Measurements from ENCODE around the gene CLSTN2.

CLSTN2 gene

DNA sequence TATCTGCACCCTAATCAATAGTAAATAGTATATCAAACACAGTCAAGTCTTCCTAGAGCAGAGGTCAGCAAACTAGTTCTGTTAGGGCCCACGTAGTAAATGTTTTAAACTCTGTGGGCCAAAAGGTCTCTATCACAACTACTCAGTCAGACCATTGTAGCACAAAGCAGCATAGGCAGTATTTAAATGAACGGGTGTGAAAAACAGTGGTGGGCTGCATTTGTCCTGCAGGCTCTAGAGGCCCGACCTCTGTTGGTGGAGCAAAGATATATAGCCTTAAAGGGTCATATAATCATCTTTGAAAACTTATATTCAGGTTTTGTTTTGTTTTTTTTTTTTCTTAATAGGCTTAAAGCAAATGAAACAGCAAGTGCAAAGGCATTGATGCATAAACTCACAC is 416.5 kb downstream of the CLSTN2 start:
- DNase-seq = no peak

DNA sequence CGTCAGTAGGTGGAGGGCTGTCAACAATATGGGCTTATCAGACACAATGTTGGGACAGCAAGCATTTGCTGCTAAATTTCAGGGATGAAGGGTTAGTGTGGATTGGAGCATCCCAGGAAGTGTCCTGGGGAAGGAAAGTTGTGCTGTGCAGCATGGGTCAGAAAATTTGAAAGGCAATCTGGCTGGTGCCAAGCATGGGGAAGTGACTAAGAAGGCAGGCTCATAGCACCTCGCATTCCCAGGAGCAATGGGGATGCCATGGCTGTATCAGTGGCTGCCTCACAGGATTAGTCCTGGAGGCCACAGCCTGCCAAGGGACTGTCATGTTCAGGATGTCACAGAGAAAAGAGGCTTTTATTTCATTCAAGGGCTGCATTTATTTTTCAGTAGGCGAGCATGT is 420.5 kb downstream of the CLSTN2 start:
- DNase-seq = no peak

DNA sequence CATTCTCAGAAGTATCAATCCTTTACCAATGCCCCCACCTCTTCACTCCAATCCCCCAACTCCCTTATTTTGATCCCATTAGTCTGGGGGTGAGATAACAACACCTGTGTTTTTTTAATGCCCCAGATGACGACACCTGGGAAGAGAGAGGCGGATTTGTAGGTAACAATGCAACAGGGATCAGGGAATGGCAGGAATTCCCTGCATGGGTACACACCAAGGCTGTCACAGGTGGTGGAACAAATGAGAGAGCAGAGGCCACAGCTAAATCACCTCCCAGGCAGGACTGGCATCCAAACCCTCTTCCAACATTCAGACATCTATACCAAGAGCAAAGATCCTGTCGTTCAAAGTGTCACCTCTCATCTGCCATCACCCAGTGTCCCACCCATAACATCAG is 423.7 kb downstream of the CLSTN2 start:
- DNase-seq = no peak

DNA sequence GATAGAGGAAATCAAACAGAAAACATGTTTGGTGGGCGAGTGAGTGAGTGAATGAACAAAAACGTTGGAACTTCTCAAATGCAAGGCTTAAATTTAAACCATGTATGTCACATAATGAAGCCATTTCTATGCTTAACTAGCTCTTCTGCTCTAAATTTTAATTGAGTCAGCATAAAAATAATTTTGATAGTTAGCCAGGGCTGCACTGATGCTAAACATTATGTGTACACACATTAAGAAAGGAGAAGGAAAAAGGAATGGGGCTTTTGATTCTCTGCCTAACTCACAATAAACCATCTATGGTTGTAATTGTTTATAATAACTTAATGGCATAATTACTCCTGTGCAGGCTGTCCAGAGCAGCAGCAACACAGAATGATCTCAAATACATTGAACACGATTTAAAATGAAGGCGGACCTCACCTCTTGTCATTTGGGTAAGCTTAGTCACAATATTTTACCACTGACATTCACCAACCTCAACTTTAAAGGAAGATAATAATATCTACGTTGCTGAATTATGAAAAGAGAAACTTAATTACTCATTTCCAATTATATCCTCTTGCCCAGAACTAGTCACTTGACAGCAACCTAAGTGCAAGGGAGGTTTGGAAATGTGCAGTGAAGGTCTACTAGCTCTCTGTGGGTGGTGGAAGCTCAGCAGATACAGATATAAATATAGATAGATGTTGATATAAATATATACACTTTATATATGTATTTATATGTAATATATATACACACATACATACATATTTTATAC is 424.4 kb downstream of the CLSTN2 start:
- DNase-seq = no peak

DNA sequence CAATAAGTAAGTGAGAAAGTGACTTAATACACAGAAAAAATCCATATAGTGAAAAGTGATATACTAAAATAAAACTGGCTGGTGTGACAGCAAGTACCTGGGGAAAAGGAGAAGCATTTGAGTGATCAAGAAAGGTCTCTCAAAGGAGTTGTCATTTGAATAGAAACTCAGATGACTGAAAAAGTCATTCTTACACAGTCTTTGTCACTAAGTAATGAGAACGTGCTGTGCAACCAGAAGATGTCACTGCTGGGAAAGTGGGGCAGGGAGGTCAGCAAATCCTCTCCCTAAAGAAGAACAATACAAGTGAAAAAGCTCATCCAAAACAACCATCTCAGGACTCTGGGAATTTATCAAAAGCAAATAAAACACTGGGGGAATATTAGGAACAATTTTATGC is 425.3 kb downstream of the CLSTN2 start:
- DNase-seq = no peak

DNA sequence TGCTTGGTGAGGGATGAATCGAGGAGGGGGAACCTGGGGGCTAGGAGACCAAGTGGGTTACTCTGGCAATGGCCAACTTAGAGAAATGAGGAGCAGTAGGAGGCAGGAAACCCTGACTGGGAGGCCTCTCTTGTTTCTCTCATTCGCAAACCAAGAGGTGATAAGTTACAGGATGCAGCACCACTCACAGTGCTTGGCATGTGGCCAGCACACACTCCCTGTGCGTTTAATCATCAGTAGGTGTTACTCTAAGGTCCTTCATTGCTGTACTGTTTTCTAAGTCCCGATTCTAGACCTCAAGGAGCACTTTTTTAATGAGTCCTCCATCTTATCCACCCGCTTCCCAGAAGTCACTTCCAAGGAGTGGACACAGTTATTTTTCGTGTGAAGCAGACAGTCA is 428.8 kb downstream of the CLSTN2 start:
- no peak for DNase-seq

DNA sequence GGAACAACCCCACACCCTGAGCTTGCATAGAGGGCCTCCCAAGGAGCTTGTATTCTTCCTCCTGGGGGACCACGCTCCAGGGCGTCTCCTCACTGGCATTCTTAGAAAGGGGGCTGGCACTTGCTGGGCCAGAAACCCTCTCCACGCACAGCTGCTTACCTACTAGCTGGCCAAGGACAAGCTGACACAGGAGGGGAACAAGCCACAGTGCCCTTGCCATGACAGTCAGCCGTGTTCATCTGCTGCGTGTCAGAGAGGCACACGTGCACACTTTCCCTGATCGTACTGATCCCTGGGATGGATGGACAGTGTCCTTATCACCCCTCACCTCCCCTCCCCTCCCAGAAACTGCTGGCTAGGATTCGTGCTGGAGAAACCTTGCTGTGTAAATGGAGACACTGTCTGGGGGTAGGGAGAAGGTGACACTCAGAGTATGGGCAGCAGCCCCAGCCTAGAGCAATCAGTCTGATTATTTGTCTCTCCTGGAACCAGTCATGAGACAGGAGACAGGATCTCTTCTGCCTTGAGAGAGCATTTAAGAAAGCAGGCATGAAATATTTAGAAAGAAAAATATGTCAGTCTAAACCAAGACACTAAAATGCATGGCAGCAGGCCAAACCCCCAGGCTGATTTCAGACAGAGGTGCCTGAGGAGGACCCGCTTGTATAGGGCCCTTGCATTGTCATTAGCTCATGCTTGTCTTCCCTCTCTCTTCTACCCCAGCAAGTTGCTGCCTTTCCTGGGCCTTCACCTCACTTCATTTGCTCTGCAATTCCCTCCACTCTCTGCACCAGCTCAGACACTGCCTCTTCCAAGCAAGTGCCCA is 431.1 kb downstream of the CLSTN2 start:
- DNase-seq = no peak

DNA sequence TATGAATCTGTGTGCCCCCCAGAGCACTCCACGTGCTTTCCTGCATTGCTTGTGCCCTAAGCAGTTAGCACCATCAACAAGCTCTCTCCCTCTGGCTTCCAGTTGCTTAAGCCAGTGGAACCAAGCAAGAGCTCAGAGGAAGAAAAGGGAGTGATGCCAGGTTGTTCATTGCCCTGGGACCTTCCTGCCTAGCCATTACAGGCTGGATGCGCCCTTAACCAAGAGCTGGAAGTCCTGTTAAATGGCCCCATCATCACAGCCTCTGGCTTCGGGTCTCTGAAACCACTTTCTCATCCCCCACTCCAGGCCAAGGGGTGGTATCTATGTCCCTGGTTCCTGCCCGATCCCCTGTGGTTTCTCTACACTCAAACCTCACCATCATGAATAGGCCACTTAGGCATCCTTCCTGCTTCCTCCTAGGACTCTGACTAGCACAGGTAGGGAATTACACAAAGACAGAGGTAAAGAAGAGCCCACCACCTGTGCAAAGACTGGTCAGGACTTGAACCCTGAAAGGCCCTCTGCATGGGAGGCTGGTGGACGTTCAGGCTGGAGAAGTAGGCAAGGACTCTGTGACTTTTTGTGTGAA is 433.3 kb downstream of the CLSTN2 start:
- DNase-seq = no peak

DNA sequence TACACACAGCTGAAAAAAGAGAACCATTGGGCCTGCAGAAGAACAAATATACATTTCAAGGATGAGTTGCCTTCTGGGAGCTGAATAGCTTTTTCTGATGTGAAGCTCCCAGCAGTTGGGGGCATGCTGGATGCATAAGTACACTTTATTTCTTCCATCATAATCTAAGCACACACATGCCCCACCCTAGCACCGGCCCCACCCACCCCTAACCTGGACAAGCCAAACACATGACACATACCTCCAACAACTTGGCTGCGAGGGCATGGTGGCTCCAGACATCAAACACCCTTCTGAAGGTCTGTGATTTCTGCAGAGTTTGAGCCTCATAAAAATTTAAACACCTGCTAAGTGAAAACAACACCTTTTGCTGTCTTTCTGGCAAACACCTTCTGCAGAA is 435.7 kb downstream of the CLSTN2 start:
- no peak for DNase-seq

DNA sequence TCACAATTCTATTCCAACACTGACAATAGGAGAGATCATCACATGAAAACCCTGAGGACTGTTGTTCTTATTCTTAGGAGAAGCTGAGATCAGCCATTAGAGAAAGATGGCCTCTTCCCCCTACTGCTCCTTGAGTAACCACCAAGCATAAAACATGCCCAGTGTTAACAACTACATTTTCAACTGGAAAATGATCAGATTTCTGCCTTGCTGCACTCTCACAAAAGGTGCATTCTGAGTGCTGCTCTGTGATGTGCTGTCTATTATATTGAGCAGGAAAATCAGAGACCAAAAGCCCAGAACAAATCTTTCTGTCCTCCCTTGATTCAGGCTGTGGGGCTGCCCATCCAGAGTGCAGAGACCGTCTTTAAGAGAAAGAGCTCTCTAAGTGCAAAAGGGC is 438.2 kb downstream of the CLSTN2 start:
- DNase-seq = no peak

DNA sequence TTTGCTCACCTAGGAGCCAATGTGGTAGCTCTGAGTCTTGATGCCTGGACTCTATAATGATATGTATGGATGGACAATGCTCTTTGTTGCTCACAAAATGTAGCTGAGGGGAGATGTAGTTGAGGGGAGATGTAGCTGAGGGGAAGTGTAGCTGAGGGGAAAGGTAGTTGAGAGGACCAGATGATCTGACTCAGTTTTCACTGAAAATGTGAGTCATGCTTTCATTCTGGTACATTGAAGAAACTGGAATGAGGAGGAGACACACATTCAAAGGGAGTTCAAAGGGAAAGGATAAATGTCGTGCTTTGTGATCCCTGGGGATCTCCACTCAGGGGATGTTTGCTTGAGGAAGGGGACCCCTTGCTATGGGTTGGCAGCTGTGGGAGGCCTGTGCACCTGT is 440.0 kb downstream of the CLSTN2 start:
- no peak for DNase-seq

DNA sequence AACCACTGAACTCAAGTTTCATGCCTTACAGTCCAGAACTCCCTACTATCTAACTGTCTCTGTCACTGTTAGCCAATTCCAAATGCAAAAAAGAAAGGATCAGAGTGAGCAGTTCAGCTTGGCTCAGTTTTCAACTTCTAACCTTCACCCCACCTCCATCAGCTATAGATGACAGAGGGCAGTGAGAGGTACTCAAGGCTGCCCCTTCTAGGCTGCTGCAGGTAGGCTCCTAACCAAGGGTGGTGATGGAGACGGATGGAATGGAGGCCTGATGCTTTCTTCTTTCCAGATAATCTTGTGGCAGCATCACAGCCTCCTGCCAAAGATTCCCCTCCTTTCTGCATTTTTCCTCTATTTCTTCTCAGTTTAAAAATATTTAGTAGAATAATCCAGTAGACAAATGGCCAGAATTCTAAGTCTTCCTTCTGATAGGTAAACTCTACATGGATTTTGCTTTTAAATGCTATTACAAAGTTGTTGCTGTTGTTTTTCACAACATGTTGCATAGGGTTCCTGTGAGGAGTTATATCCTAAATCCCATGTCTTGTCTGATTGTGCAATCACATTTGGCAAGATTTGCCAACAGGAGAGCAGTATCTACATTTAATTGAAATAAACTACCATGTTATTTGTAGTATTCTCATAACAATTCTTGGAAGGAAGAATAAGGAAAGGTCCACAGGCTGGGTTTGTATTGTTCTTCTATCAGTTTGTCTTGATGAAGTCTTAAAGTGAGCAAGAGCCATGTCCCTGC is 441.3 kb downstream of the CLSTN2 start:
- DNase-seq = no peak

DNA sequence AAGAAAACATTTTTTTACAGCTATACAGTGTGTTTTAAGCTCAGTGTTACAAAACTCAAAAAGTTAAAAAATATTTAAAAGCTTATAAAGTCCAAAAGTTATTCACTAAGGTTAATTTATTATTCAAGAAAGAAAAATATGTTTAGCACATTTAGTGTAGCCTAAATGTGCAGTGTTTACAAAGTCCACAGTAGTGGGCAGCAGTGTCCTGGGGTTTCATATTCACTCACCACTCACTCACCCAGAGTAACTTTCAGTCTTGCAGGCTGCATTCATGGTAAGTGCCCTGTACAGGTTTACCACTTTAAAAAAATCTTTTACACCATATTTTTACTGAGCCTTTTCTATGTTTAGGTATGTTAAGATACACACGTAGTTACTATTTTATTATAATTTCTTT is 442.7 kb downstream of the CLSTN2 start:
- DNase-seq = no peak

DNA sequence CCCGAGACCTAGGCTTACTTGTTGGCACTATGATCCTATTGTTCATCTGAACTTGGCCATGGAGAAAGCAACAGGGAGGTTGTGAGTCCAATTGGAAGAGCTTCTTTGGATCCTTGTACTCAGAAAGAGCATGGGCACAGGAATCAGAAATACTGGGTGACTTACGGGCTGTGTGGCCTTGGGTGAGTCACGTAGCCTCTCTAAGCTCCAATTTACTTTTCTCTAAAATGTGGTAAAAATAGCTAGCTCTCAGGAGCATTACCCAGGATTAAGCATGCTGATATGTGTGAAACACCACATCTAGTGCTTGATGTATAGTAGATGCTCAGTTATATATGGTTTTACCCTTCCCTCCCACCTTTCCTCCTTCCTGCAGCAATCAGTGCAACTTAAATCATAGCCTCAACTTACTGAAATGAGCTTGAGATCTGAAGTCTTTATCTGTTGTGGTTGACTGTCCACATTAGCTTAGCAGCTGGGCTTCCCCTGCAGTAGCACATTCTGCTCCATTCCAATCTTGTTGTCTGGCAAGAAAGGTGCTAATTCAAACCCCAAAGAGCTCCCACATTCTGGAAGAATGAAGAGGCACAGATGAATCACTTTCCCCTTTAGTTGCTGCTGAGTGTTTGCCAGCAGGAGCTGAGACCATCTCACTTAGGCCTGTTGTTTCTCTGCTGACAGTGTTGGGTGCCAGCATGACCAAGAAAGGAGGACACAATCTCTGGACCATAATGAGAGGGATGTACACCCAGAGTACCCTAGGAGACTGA is 443.8 kb downstream of the CLSTN2 start:
- no peak for DNase-seq

DNA sequence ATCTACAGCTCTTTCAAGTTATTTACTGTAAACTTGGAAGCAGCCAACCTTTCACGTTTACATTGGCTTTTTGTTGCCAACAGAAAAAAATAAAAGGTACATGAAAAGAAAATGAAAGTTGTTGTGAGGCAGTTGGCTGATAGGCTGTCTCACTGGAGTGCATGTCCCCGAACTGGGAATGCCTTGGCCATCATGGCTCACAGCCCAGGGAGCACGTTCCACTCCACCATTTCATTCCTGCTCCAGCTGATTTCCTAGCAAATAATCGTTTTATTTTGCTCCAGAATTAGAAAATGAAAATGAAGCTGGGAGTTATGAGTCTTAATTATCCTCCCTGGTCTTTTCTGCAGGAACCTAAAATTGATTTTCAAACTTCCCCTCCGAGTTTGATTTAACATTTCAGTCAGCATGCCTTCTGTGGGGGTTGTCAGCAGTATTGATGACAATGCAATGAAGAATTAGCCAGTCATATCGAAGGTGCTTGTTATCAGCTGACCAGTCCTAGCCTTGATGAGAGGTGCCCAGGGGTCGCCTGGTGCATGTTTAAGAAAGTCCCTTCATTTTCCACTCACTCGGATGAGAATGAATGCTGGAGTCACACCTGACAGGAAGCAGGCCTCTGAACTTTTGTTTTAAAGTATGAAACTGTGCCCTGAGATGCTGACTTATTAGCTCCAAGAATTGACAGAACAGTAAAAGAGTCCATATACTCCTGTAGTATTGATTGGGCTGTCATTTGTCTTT is 449.2 kb downstream of the CLSTN2 start:
- no peak for DNase-seq

DNA sequence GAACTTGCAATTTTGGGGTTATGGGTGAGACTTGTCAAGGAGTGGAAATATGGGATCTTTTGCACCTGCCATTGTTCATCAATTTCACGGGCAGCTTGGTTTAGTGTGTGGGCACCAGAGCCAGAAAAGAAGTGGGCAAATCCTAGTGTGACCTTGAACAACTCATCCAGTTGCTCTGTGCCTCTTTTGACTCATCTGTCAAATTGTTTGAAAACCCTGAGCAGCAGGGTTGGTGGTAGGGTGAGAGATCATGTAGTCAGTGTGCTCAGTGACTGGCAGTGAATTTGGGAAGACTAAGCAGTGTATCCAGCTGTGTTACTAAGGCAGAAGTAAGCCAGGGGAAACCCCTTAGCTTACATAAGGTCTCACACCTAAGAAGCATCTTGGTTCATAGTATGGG is 449.9 kb downstream of the CLSTN2 start:
- DNase-seq = no peak

DNA sequence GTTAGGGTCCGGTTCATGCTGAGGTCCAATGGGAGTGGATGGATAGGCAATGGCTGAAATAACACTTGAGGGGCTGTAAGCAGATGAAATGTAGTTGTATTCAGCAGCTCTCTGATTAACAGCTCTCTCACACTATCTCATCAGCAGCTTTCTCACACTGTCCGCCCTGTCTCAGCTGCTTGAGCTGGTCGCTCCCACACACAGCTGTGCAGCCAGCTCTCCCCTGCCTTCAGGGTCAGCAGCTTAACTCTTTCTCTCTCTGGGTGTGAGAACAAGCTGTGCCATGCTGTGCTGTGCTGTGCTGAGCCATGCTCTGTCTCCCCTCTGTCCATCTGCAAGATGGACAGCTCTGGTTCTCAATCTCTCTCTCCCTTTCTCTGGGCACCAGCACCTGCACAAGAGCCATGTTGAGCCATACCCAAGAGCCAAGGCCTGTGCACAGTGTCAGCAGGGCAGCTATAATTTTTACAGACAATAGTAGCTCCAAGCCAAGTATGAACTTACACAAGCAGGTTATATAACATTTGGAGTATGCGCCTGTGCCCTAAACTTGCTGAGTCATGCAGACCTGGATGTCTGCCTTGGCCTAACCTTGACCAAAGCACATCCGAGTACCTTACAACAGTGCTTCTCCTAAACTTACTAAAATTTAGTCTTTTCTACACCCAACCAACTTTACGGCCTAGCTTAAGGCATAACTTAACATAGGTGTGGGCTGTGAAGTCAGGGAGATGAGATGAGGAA is 451.5 kb downstream of the CLSTN2 start:
- no peak for DNase-seq

DNA sequence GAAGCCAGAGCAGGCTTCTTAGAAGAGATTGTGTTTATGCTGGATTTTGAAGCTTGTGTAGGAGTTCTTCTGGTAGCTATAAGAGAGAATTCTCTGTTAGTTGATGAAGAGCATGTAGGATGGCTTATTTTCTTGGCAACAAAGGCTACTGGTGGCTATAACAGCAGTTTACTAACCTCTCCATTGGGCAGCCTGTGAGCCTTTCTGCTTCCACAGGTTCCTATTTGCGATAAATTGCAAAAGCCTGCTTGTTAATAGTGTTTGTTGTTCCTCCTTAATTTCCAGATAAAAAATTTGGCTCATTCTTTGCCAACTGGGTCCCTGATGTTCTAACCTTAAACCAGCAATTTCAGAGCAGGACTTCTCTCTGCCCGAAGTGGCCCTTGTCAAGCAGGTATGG is 452.3 kb downstream of the CLSTN2 start:
- no peak for DNase-seq

DNA sequence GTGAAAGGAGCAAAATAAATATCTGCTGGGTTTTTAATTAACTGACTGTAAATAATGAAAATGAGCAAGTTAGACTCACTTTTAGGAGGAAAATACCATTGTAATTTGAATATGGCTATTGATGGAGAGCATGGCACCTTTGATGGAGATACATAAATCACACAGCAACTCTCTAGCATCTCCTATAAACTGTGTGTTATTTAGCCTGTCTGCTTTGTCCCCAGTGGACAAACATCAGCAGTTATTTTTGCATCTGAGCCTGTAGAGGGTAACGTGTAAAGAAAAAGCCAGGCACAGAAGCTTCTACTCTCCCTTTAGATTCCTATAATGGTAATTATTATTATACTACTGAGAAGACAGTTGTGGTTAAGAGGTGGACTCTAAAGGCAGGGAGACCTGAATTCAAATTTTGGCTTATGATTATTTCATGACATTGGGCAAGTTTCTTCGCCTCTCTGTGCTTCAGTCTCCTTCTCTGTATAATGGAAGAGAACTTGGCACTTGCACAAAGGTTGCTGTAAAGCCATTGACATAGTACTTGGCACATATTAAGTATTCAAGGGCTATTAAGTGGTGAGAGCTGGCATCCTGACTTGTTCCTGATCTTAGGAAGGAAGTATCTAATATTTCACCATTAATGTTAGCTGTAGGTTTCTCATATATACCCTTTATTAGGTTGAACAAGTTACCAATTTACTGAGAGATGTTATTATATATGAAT is 453.4 kb downstream of the CLSTN2 start:
- no peak for DNase-seq

DNA sequence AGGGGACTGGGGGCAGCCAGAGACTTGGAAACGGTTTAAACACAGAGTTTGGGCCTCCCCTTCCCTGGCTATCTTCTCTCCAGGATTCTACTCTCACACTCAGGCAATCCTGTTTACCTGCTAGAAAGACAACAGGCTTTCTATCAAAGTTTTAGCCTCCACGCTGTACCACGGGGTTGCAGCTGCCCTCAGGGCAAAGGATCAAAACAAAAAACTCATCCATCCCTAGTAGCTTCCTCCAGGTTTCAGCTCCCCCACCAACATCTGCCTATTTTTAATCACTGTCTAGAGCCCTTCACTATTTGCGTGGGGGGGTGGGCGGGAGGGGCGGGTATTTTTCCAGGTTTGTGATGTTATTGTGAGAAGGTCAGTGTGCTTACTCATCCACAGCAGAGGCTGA is 456.1 kb downstream of the CLSTN2 start:
- DNase-seq = no peak
